ENCODE results near the gene PIR.
A peak's percentile ranks its signal among the peaks of the same experiment; 100 is the strongest.

PIR gene

GRCh38 chrX:15493118-15493962 lies at the start of gene PIR:
Gene PIR, minus strand, starts transcription at chrX:15493333. Its CDS starts 2,076 bp downstream, at chrX:15491257.
- H3K27ac ChIP-seq: peak within 1 kb of the TSS; percentile 71
- TF ChIP-seq ZFX (IDR thresholded peaks at IDR 0.05; ENCODE audit: borderline replicate concordance): no peak
- TF ChIP-seq CTCF (IDR thresholded peaks at IDR 0.05): peak; percentile 72

DNA sequence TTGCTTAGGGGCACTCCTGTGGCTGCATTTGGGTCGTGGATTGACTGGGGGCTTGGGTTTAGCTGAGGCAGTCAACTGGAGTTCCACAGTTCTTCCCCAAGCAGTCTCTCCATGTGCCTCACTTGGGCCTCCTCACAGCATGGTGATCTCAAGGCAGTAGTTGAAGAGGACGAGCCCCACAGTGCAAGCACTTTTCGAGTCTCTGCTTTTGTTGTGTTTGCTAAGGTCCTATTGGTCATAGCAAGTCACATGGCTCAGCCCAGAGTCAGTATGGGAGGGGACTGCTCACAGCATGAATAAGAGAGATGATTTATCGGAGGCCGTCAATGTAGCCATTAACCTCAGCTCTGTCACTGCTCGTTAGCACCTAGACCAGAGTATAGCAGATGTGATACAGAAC lies 37.2 kb upstream of the PIR start:
- H3K27ac ChIP-seq: no peak overlapping the region
- TF ChIP-seq ZFX (IDR thresholded peaks at IDR 0.05; ENCODE audit: borderline replicate concordance) (no peak), CTCF (IDR thresholded peaks at IDR 0.05) (no peak)

GRCh38 chrX:15529165-15529564 lies 36.0 kb upstream of the PIR start:
- no peak overlapping the region for H3K27ac ChIP-seq
- TF ChIP-seq ZFX (IDR thresholded peaks at IDR 0.05; ENCODE audit: borderline replicate concordance) (no peak), CTCF (IDR thresholded peaks at IDR 0.05) (no peak)

DNA sequence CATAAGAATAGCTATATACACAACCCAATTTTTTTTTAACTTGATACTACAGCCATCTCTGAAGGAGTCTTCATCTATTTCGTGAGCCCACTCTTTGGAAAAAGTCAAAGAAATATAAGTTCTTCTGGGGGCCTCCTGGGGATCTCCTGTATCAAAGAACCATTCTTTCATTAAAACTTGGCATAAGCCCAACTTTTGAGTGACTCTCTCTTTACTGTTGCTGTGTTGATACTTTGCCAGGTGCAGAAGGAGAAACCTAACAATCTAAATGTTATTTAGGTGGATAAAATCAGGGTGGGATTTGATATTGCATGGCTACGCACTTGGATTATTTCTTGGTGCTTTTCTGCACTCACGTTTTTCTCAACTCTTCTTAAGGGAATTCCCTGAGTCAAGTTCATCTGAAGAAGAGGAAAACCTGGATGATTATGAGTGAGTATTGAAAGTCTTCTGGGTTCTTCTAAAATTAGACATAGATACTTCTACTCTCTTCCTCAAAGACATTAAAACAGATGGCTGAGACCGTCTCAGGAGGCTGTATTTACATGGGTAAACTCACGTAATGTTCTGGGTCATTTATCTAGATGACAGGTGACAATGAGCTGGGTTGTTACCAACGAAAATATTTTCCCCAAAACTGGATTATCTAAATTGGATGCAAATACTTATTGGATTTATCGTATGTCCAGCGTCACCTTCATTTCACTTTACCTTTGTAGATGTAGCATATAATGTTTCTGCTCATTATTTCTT lies 32.7 kb upstream of the PIR start:
- no peak overlapping the region for H3K27ac ChIP-seq
- TF ChIP-seq ZFX (IDR thresholded peaks at IDR 0.05; ENCODE audit: borderline replicate concordance): no peak
- TF ChIP-seq CTCF (IDR thresholded peaks at IDR 0.05): no peak

DNA sequence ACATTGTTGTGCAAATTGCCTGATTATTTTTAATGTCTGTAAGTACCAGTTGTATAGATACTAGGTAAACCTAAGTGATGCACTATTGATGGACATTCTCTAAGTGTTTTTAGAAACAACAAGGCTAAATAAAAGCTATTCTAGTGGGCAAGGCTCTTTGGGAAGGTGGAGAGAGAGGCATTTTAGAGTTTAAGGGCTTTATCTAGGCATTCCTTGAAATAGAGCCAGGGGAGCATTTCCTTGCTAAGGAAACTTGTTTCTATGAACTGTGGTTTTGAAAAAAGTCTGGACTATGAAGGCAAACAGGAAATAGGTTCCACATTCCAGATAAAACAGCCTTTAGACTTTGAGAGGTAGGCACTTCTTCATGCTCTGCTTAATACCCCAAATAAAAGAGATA lies 31.3 kb upstream of the PIR start:
- H3K27ac ChIP-seq: no peak overlapping the region
- no peak for TF ChIP-seq CTCF (IDR thresholded peaks at IDR 0.05)
- no peak for TF ChIP-seq ZFX (IDR thresholded peaks at IDR 0.05; ENCODE audit: borderline replicate concordance)

DNA sequence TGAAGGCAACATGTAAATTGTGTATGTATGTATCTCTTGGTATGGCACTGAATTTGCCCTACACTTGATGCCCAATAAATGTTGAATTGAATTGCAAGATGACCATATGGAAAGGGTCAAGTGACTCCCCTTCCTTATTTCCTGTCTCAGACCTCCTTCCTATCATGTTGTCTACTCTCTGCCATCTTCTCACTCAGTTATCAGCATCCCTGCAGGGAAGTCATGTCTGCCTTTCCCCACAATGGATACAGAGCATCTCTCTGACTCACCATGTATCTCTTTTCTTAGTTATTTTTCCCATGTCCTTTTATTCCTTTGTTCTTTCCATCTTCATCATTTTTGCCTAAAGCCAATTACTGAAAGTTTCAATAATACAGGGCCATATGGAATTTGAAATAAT lies 30.0 kb upstream of the PIR start:
- TF ChIP-seq ZFX (IDR thresholded peaks at IDR 0.05; ENCODE audit: borderline replicate concordance): no peak
- no peak for TF ChIP-seq CTCF (IDR thresholded peaks at IDR 0.05)
- no peak overlapping the region for H3K27ac ChIP-seq

GRCh38 chrX:15522464-15522863 lies 29.3 kb upstream of the PIR start:
- no peak overlapping the region for H3K27ac ChIP-seq
- no peak for TF ChIP-seq ZFX (IDR thresholded peaks at IDR 0.05; ENCODE audit: borderline replicate concordance)
- no peak for TF ChIP-seq CTCF (IDR thresholded peaks at IDR 0.05)

All from 22Rv1 (cell line).